ENCODE results near the gene TLE2. TPM values are rescaled to one million over a fixed set of nuclear protein-coding genes. Genes with fewer than 3 reads are reported as not detected.

TLE2 gene
- total and polyA plus RNA-seq, 9 of the 15 experiments (the other 6 are each of a cell fraction or from before 2014, with no cell fraction given): 0.35 to 13.1 (median 6.2) TPM

- peak; percentile 29; the same call in 1 of the 2 replicates for TF ChIP-seq CBX1 (IDR thresholded peaks at IDR 0.05; ENCODE audit: low read depth)
- TF ChIP-seq PRDM10 (IDR thresholded peaks at IDR 0.05; ENCODE audit: partially characterized antibody): peak; percentile 79
- TF ChIP-seq ETV5 (CRISPR knock-in tag; IDR thresholded peaks at IDR 0.05; ENCODE audit: low read depth): no peak
- TF ChIP-seq, protein P1, sequence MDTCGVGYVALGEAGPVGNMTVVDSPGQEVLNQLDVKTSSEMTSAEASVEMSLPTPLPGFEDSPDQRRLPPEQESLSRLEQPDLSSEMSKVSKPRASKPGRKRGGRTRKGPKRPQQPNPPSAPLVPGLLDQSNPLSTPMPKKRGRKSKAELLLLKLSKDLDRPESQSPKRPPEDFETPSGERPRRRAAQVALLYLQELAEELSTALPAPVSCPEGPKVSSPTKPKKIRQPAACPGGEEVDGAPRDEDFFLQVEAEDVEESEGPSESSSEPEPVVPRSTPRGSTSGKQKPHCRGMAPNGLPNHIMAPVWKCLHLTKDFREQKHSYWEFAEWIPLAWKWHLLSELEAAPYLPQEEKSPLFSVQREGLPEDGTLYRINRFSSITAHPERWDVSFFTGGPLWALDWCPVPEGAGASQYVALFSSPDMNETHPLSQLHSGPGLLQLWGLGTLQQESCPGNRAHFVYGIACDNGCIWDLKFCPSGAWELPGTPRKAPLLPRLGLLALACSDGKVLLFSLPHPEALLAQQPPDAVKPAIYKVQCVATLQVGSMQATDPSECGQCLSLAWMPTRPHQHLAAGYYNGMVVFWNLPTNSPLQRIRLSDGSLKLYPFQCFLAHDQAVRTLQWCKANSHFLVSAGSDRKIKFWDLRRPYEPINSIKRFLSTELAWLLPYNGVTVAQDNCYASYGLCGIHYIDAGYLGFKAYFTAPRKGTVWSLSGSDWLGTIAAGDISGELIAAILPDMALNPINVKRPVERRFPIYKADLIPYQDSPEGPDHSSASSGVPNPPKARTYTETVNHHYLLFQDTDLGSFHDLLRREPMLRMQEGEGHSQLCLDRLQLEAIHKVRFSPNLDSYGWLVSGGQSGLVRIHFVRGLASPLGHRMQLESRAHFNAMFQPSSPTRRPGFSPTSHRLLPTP (IDR thresholded peaks at IDR 0.05; ENCODE audit: borderline replicate concordance, extremely low read depth, insufficient read length): no peak
- TF ChIP-seq ELF2 (CRISPR knock-in tag; IDR thresholded peaks at IDR 0.05): 0 out of 2 replicates have a peak, but pooled peaks have one; percentile 27
- TF ChIP-seq, protein P2, sequence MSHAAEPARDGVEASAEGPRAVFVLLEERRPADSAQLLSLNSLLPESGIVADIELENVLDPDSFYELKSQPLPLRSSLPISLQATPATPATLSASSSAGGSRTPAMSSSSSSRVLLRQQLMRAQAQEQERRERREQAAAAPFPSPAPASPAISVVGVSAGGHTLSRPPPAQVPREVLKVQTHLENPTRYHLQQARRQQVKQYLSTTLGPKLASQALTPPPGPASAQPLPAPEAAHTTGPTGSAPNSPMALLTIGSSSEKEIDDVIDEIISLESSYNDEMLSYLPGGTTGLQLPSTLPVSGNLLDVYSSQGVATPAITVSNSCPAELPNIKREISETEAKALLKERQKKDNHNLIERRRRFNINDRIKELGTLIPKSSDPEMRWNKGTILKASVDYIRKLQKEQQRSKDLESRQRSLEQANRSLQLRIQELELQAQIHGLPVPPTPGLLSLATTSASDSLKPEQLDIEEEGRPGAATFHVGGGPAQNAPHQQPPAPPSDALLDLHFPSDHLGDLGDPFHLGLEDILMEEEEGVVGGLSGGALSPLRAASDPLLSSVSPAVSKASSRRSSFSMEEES (CRISPR knock-in tag; IDR thresholded peaks at IDR 0.05): no peak
- no peak for TF ChIP-seq ZNF609 (CRISPR knock-in tag; IDR thresholded peaks at IDR 0.05; ENCODE audit: borderline replicate concordance)
- TF ChIP-seq ZBTB43 (CRISPR knock-in tag; IDR thresholded peaks at IDR 0.05): no peak
- no peak for TF ChIP-seq JUND (IDR thresholded peaks at IDR 0.05; ENCODE audit: borderline replicate concordance, low read depth, low read length)
- TF ChIP-seq JUND (tag; IDR thresholded peaks at IDR 0.05; ENCODE audit: borderline replicate concordance, low read depth, low read length): no peak
Observed at GRCh38 chr19:3061182-3062161, 32.4 kb upstream of the TLE2 start (continued).
